Activated CD4-positive, alpha-beta T cell treated with anti-CD3 and anti-CD28 coated beads, Interleukin-2, amount 50 U/mL, for 1 hour (primary cell): ENCODE data around the gene FN3K.
"Not testable (repeated sequence)": the region's sequence is repeated elsewhere in the genome, so short reads cannot be mapped to it uniquely, and the experiment has no call there.

Experiments
- DNase-seq: peaks from one replicate; pipeline ENCODE4 v3.0.0-alpha.2; 2020

Gene FN3K

GRCh38 chr17:82737967-82738877 lies 2.8 kb downstream of the FN3K start:
- no peak for DNase-seq

- DNase-seq = no peak
Observed at GRCh38 chr17:82740906-82741759, 5.7 kb downstream of the FN3K start.

GRCh38 chr17:82743344-82744219 lies 8.2 kb downstream of the FN3K start:
- no peak for DNase-seq

- DNase-seq = not testable (repeated sequence)
Observed at GRCh38 chr17:82744736-82745135, 9.3 kb downstream of the FN3K start.

- DNase-seq = no peak
Observed at GRCh38 chr17:82745524-82745923, 10.1 kb downstream of the FN3K start.

- no peak for DNase-seq
Observed at GRCh38 chr17:82748756-82749155, 13.3 kb downstream of the FN3K start.

- no peak for DNase-seq
Observed at GRCh38 chr17:82750241-82750908, 15.0 kb downstream of the FN3K start.

- DNase-seq = peak; percentile 5
Observed at GRCh38 chr17:82751171-82751570, 15.8 kb downstream of the FN3K start.

- DNase-seq = peak; percentile 89
Observed at GRCh38 chr17:82751571-82752370, 16.4 kb downstream of the FN3K start, which contains the start of gene TBCD. TSS of gene TBCD (plus strand) at chr17:82752065. CDS start at chr17:82752194, 129 bp downstream.

- no peak for DNase-seq
Observed at GRCh38 chr17:82752371-82753200, 17.2 kb downstream of the FN3K start.

- DNase-seq = no peak
Observed at GRCh38 chr17:82753201-82753464, 17.7 kb downstream of the FN3K start.

- DNase-seq = no peak
Observed at GRCh38 chr17:82754297-82755208, 19.1 kb downstream of the FN3K start.

- DNase-seq = no peak
Observed at GRCh38 chr17:82756166-82756565, 20.8 kb downstream of the FN3K start.

- no peak for DNase-seq
Observed at GRCh38 chr17:82765371-82765770, 30.0 kb downstream of the FN3K start.

- peak; percentile 39 for DNase-seq
Observed at GRCh38 chr17:82767041-82767754, 31.8 kb downstream of the FN3K start.

GRCh38 chr17:82769041-82769440 lies 33.6 kb downstream of the FN3K start:
- DNase-seq = no peak

- DNase-seq = no peak
Observed at GRCh38 chr17:82772026-82772425, 36.6 kb downstream of the FN3K start.

- not testable (repeated sequence) for DNase-seq
Observed at GRCh38 chr17:82774456-82774855, 39.0 kb downstream of the FN3K start.
